Nephron progenitor cell (in vitro differentiated cells): ENCODE data around the gene MEIS2.

ENCODE experiments used
- DNase-seq: peaks from one replicate; pipeline ENCODE4 v3.0.0; 2021
- H3K27ac Mint-ChIP-seq: 2 replicates; pipeline ENCODE4 v1.8.0; 2021; ENCODE audit warnings: mild to moderate bottlenecking, moderate library complexity, mixed read lengths
- H3K27me3 Mint-ChIP-seq: 2 replicates; pipeline ENCODE4 v1.8.0; 2021; ENCODE audit warnings: mild to moderate bottlenecking, low read depth, mixed read lengths; ENCODE audit not compliant: poor library complexity
- H3K36me3 Mint-ChIP-seq: 2 replicates; pipeline ENCODE4 v1.8.0; 2021; ENCODE audit warnings: low read depth, mixed read lengths
- H3K4me1 Mint-ChIP-seq: 2 replicates; pipeline ENCODE4 v1.8.0; 2021; ENCODE audit warnings: mixed read lengths
- H3K4me3 Mint-ChIP-seq: 2 replicates; pipeline ENCODE4 v1.8.0; 2021; ENCODE audit warnings: mild to moderate bottlenecking, moderate library complexity, mixed read lengths
- H3K9me3 Mint-ChIP-seq: 2 replicates; pipeline ENCODE4 v1.8.0; 2021; ENCODE audit warnings: mild to moderate bottlenecking, moderate library complexity, mixed read lengths
- TF ChIP-seq, protein P1 (sequence below): fragments of 200-600 bp; sonication (generic); IDR thresholded peaks from 2 replicates; pipeline ENCODE4 v1.5.0; 2021; ENCODE audit warnings: antibody characterized with exemption

The MEIS2 gene

GRCh38 chr15:37090543-37091175, 9.7 kb downstream of the MEIS2 start:
- peaks cover 91% of the 10 kb centered on the region for H3K4me1 Mint-ChIP-seq
- peak overlapping the region; percentile 99 for H3K4me3 Mint-ChIP-seq
- peaks cover 88% of the 10 kb centered on the region for H3K36me3 Mint-ChIP-seq
- DNase-seq = no peak
- TF ChIP-seq, protein P1, sequence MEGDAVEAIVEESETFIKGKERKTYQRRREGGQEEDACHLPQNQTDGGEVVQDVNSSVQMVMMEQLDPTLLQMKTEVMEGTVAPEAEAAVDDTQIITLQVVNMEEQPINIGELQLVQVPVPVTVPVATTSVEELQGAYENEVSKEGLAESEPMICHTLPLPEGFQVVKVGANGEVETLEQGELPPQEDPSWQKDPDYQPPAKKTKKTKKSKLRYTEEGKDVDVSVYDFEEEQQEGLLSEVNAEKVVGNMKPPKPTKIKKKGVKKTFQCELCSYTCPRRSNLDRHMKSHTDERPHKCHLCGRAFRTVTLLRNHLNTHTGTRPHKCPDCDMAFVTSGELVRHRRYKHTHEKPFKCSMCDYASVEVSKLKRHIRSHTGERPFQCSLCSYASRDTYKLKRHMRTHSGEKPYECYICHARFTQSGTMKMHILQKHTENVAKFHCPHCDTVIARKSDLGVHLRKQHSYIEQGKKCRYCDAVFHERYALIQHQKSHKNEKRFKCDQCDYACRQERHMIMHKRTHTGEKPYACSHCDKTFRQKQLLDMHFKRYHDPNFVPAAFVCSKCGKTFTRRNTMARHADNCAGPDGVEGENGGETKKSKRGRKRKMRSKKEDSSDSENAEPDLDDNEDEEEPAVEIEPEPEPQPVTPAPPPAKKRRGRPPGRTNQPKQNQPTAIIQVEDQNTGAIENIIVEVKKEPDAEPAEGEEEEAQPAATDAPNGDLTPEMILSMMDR = no peak
- H3K9me3 Mint-ChIP-seq = no peaks in the 10 kb centered on the region
- peak overlapping the region; percentile 9 for H3K27ac Mint-ChIP-seq
- H3K27me3 Mint-ChIP-seq = peaks cover 6% of the 10 kb centered on the region

- H3K4me1 Mint-ChIP-seq = peaks cover 93% of the 10 kb centered on the region
- DNase-seq = no peak
- H3K9me3 Mint-ChIP-seq = no peaks in the 10 kb centered on the region
- H3K36me3 Mint-ChIP-seq = peaks cover 93% of the 10 kb centered on the region
- no peak overlapping the region for H3K27ac Mint-ChIP-seq
- TF ChIP-seq, protein P1 = no peak
- no peak overlapping the region for H3K4me3 Mint-ChIP-seq
- peaks cover 4% of the 10 kb centered on the region for H3K27me3 Mint-ChIP-seq
Observed at GRCh38 chr15:37088436-37088835, 11.9 kb downstream of the MEIS2 start.

GRCh38 chr15:37087131-37087588, 13.2 kb downstream of the MEIS2 start:
- peak overlapping the region; percentile 26 for H3K27ac Mint-ChIP-seq
- H3K9me3 Mint-ChIP-seq = no peaks in the 10 kb centered on the region
- TF ChIP-seq, protein P1 = no peak
- DNase-seq = no peak
- H3K36me3 Mint-ChIP-seq = peaks cover 91% of the 10 kb centered on the region
- H3K4me1 Mint-ChIP-seq = peaks cover 93% of the 10 kb centered on the region
- peak overlapping the region; percentile 29 for H3K4me3 Mint-ChIP-seq
- H3K27me3 Mint-ChIP-seq = no peaks in the 10 kb centered on the region

GRCh38 chr15:37086521-37086920, 13.8 kb downstream of the MEIS2 start:
- DNase-seq = no peak
- Mint-ChIP-seq H3K27ac (peak overlapping the region; percentile 30), H3K9me3 (no peaks in the 10 kb centered on the region), H3K4me1 (peaks cover 93% of the 10 kb centered on the region), H3K27me3 (no peaks in the 10 kb centered on the region), H3K4me3 (peak overlapping the region; percentile 30), H3K36me3 (peaks cover 91% of the 10 kb centered on the region)
- TF ChIP-seq, protein P1 = no peak

GRCh38 chr15:37086120-37086519, 14.2 kb downstream of the MEIS2 start:
- Mint-ChIP-seq H3K4me1 (peaks cover 93% of the 10 kb centered on the region), H3K9me3 (no peaks in the 10 kb centered on the region)

More at GRCh38 chr15:37086120-37086519, 14.2 kb downstream of the MEIS2 start:
- Mint-ChIP-seq H3K4me3 (no peak overlapping the region), H3K36me3 (peaks cover 91% of the 10 kb centered on the region), H3K27ac (peak overlapping the region; percentile 30), H3K27me3 (no peaks in the 10 kb centered on the region)
- TF ChIP-seq, protein P1 = no peak
- no peak for DNase-seq
